H1 (cell line): Measurements from ENCODE around the gene OR52B6. TPM values are rescaled to one million over a fixed set of nuclear protein-coding genes. Genes with fewer than 3 reads are reported as not detected.

Experiments
- CTCF ChIA-PET: fragments of 300-600 bp; sonication (Branson Sonifier 250); formaldehyde crosslinking; loops from one replicate; lab custom pipeline; 2021; ENCODE audit not compliant: partially characterized antibody; lab: Charles Lee
- POLR2A ChIA-PET: fragments of 300-600 bp; sonication (Branson Sonifier 250); formaldehyde crosslinking; loops from one replicate; lab custom pipeline; 2021; ENCODE audit warnings: inconsistent platforms; ENCODE audit not compliant: partially characterized antibody; lab: Charles Lee
- DNase-seq, 2 experiments: peaks; one replicate each; pipeline versions ENCODE4 v3.0.0 to v3.0.0-alpha.2; 2010 to 2022; ENCODE audit warnings: low spot score in 2 of 2, low read depth in 1 of 2, mixed read lengths in 1 of 2
- FAIRE-seq: peaks from 2 replicates; lab custom pipeline; 2011; peaks lifted over from hg19 to GRCh38; lab: Jason Lieb, UNC
- H2AFZ ChIP-seq: 2 replicates; pipeline ENCODE4 v1.8.1; 2012; ENCODE audit warnings: low read length, inconsistent platforms
- H2AK5ac ChIP-seq: 2 replicates; pipeline ENCODE4 v1.6.1; 2013; ENCODE audit warnings: low read depth, low read length
- H2BK120ac ChIP-seq: replicated peaks from 2 replicates; pipeline ENCODE3; 2013; ENCODE audit warnings: low read depth, low read length, inconsistent platforms
- H2BK12ac ChIP-seq: 2 replicates; pipeline ENCODE4 v1.6.1; 2013; ENCODE audit warnings: low read depth, low read length
- H2BK15ac ChIP-seq: 2 replicates; pipeline ENCODE4 v1.6.1; 2013; ENCODE audit warnings: low read length
- H2BK20ac ChIP-seq: 2 replicates; pipeline ENCODE4 v1.6.1; 2013; ENCODE audit warnings: low read length
- H2BK5ac ChIP-seq: 2 replicates; pipeline ENCODE4 v1.6.1; 2013; ENCODE audit warnings: low read depth, low read length
- H3K14ac ChIP-seq: 2 replicates; pipeline ENCODE4 v1.6.1; 2013; ENCODE audit warnings: inconsistent platforms; ENCODE audit not compliant: insufficient read length
- H3K18ac ChIP-seq: 2 replicates; pipeline ENCODE4 v1.6.1; 2013; ENCODE audit warnings: low read length; ENCODE audit errors: extremely low read depth
- H3K23ac ChIP-seq: 2 replicates; pipeline ENCODE4 v1.6.1; 2013; ENCODE audit warnings: inconsistent platforms; ENCODE audit not compliant: insufficient read length
- H3K23me2 ChIP-seq: 2 replicates; pipeline ENCODE4 v1.6.1; 2013; ENCODE audit warnings: low read depth, low read length
- H3K27ac ChIP-seq: 2 replicates; pipeline ENCODE4 v1.6.1; 2011; ENCODE audit warnings: low read depth, low read length, inconsistent platforms
- H3K27me3 ChIP-seq, 4 experiments: replicated peaks in 1 of 4; 1 replicate in 1 of 4; 2 replicates in 3 of 4; pipeline versions ENCODE4 v1.6.1 to v1.8.1; 2011 to 2013; ENCODE audit warnings: low read length in 3 of 4, mild to moderate bottlenecking in 3 of 4, inconsistent platforms in 2 of 4, mixed read lengths in 2 of 4, moderate library complexity in 1 of 4; ENCODE audit not compliant: control insufficient read depth in 3 of 4, insufficient read depth in 3 of 4; ENCODE audit errors: extremely low read depth in 1 of 4
- H3K36me3 ChIP-seq, 4 experiments: 2 replicates each; pipeline versions ENCODE4 v1.6.1 to v1.8.1; 2011 to 2013; ENCODE audit warnings: mild to moderate bottlenecking in 4 of 4, low read length in 3 of 4, moderate library complexity in 2 of 4, control low read depth in 1 of 4, inconsistent platforms in 1 of 4; ENCODE audit not compliant: insufficient read depth in 4 of 4, control insufficient read depth in 2 of 4
- H3K4ac ChIP-seq: replicated peaks from 2 replicates; pipeline ENCODE3; 2013; ENCODE audit warnings: low read length, low read depth, mixed read lengths, inconsistent platforms; ENCODE audit not compliant: insufficient read length
- H3K4me1 ChIP-seq, 4 experiments: replicated peaks in 1 of 4; 1 replicate in 1 of 4; 2 replicates in 3 of 4; pipeline versions ENCODE4 v1.6.1 to v1.8.1; 2011 to 2013; ENCODE audit warnings: low read length in 3 of 4, inconsistent platforms in 2 of 4, mixed read lengths in 1 of 4; ENCODE audit not compliant: insufficient read depth in 4 of 4, control insufficient read depth in 3 of 4
- H3K4me2 ChIP-seq, 2 experiments: 2 replicates each; pipeline versions ENCODE4 v1.6.1 to v1.8.1; 2011 to 2013; ENCODE audit warnings: low read depth in 2 of 2, low read length in 2 of 2, control low read depth in 1 of 2, inconsistent platforms in 1 of 2, mild to moderate bottlenecking in 1 of 2; ENCODE audit not compliant: insufficient read depth in 1 of 2
- H3K4me3 ChIP-seq, 4 experiments: fragments of 200-600, 300-600 bp in 1 of 4; sonication (generic), shearing (Covaris generic), sonication (Bioruptor Twin) in 1 of 4; 2 replicates each; pipeline versions ENCODE4 v1.5.1 to v1.8.1; 2011 to 2016; ENCODE audit warnings: low read length in 4 of 4, low read depth in 3 of 4, control low read depth in 2 of 4, inconsistent platforms in 2 of 4, mild to moderate bottlenecking in 2 of 4, mixed read lengths in 1 of 4, moderate library complexity in 1 of 4; ENCODE audit not compliant: insufficient read depth in 2 of 4; ENCODE audit errors: extremely low read depth in 1 of 4
- H3K56ac ChIP-seq: replicated peaks from 2 replicates; pipeline ENCODE3; 2013; ENCODE audit warnings: low read depth, mild to moderate bottlenecking, mixed read lengths, low read length, inconsistent platforms; ENCODE audit not compliant: insufficient read length
- H3K79me1 ChIP-seq: 2 replicates; pipeline ENCODE4 v1.6.1; 2013; ENCODE audit warnings: low read depth, low read length, control low read depth
- H3K79me2 ChIP-seq, 2 experiments: 2 replicates each; pipeline versions ENCODE4 v1.6.1 to v1.8.1; 2012 to 2013; ENCODE audit warnings: low read length in 2 of 2, mild to moderate bottlenecking in 2 of 2, inconsistent platforms in 1 of 2; ENCODE audit not compliant: insufficient read depth in 2 of 2, control insufficient read depth in 1 of 2
- H3K9ac ChIP-seq, 4 experiments: replicated peaks in 1 of 4; 1 replicate in 1 of 4; 2 replicates in 3 of 4; pipeline versions ENCODE4 v1.6.1 to v1.8.1; 2011 to 2013; ENCODE audit warnings: low read depth in 3 of 4, low read length in 3 of 4, control low read depth in 2 of 4, mild to moderate bottlenecking in 2 of 4, moderate library complexity in 2 of 4, inconsistent platforms in 1 of 4; ENCODE audit errors: extremely low read depth in 1 of 4
- H3K9me3 ChIP-seq, 2 experiments: 2 replicates each; pipeline versions ENCODE4 v1.6.1 to v1.8.1; 2012 to 2013; ENCODE audit warnings: mild to moderate bottlenecking in 2 of 2, moderate library complexity in 2 of 2, control low read depth in 1 of 2, inconsistent platforms in 1 of 2, low read depth in 1 of 2, low read length in 1 of 2, mixed read lengths in 1 of 2; ENCODE audit not compliant: insufficient read depth in 2 of 2
- H4K20me1 ChIP-seq, 2 experiments: replicated peaks in 1 of 2; 2 replicates each; pipeline versions ENCODE3 to v1.8.1; 2011 to 2013; ENCODE audit warnings: inconsistent platforms in 2 of 2, low read length in 2 of 2, mild to moderate bottlenecking in 1 of 2; ENCODE audit not compliant: insufficient read depth in 2 of 2, control insufficient read depth in 1 of 2
- H4K5ac ChIP-seq: 2 replicates; pipeline ENCODE4 v1.6.1; 2013; ENCODE audit warnings: low read length, low read depth, mixed read lengths, inconsistent platforms; ENCODE audit not compliant: insufficient read length
- H4K8ac ChIP-seq: 2 replicates; pipeline ENCODE4 v1.8.0; 2013; ENCODE audit warnings: mild to moderate bottlenecking, moderate library complexity, low read length, inconsistent platforms; ENCODE audit not compliant: insufficient read depth; ENCODE audit errors: extremely low read depth
- H4K91ac ChIP-seq: replicated peaks from 2 replicates; pipeline ENCODE3; 2013; ENCODE audit warnings: low read length, mixed read lengths, inconsistent platforms; ENCODE audit not compliant: insufficient read length
- ASH2L ChIP-seq: fragments of 200-600, 300-600 bp; sonication (generic); IDR thresholded peaks from one replicate; pipeline ENCODE4 v1.7.1; 2017; ENCODE audit warnings: low read length
- CBX8 ChIP-seq: fragments of 300-800, 300-1000 bp; sonication (generic); IDR thresholded peaks from 2 replicates; pipeline ENCODE4 v1.7.1; 2016; ENCODE audit warnings: low read depth, low read length, borderline replicate concordance
- CHD1 ChIP-seq: IDR thresholded peaks from 2 replicates; pipeline ENCODE4 v1.6.1; 2012; ENCODE audit warnings: low read depth, low read length, improper control_type of control experiment
- FOSL1 ChIP-seq: IDR thresholded peaks from 2 replicates; pipeline ENCODE4 v1.6.1; 2011; ENCODE audit warnings: mild to moderate bottlenecking, low read depth, low read length, moderate library complexity; ENCODE audit not compliant: insufficient read depth
- JUND ChIP-seq: IDR thresholded peaks from 2 replicates; pipeline ENCODE4 v1.6.1; 2011; ENCODE audit warnings: mild to moderate bottlenecking, improper control_type of control experiment, low read length
- MAX ChIP-seq: IDR thresholded peaks from 2 replicates; pipeline ENCODE4 v1.6.1; 2012; ENCODE audit warnings: inconsistent platforms
- NANOG ChIP-seq: IDR thresholded peaks from 2 replicates; pipeline ENCODE4 v1.6.1; 2011; ENCODE audit warnings: low read length, low read depth, mild to moderate bottlenecking, inconsistent platforms; ENCODE audit not compliant: insufficient read depth, poor library complexity, severe bottlenecking
- PHF8 ChIP-seq: fragments of 200-600 bp; sonication (generic); conservative IDR thresholded peaks from 2 replicates; pipeline ENCODE4 v1.7.1; 2012; ENCODE audit warnings: low read depth, mild to moderate bottlenecking, inconsistent platforms, low read length, moderate library complexity
- SIN3A ChIP-seq, 2 experiments: IDR thresholded peaks in 1 of 2; conservative IDR thresholded peaks in 1 of 2; 2 replicates each; pipeline ENCODE4 v1.6.1; 2011 to 2012; ENCODE audit warnings: low read length in 2 of 2, improper control_type of control experiment in 1 of 2, low read depth in 1 of 2, mild to moderate bottlenecking in 1 of 2
- SRF ChIP-seq: IDR thresholded peaks from 2 replicates; pipeline ENCODE4 v1.6.1; 2011; ENCODE audit warnings: mild to moderate bottlenecking, low read depth, low read length, moderate library complexity
- ZNF274 ChIP-seq: IDR thresholded peaks from 2 replicates; pipeline ENCODE4 v1.7.0; 2012; ENCODE audit warnings: low read length, borderline replicate concordance; ENCODE audit errors: extremely low read depth
- WGBS, 2 experiments: shearing (Covaris generic) in 1 of 2; methylation state at CpG; one replicate each; pipeline versions ENCODE4 v1.1.6 to v1.1.7; 2013 to 2015; ENCODE audit warnings: low lambda C conversion rate in 2 of 2, mixed read lengths in 2 of 2, inconsistent platforms in 1 of 2, low coverage in 1 of 2, missing lambda C conversion rate in 1 of 2; ENCODE audit not compliant: insufficient replicate concordance in 2 of 2, insufficient coverage in 1 of 2, insufficient read length in 1 of 2; ENCODE audit errors: extremely low coverage in 1 of 2, missing lambda C conversion rate in 1 of 2; 5-methylcytosine and 5-hydroxymethylcytosine counted together
- polyA plus RNA-seq, 7 experiments: library from polyadenylated mRNA; depleted of rRNA in 3 of 7; stranded (reverse) in 5 of 7; unstranded in 2 of 7; fragments of >200 nt in 5 of 7; fragments of 200-250 nt in 2 of 7; gene quantifications; 1 replicate in 5 of 7; 2 replicates in 1 of 7; 4 replicates in 1 of 7; pipeline versions ENCODE4 v1.2.1 to v1.2.3, GENCODE V29; 2011 to 2013; ENCODE audit warnings: missing spikeins in 2 of 7, mixed read lengths in 2 of 7
- total RNA-seq: library from RNA; stranded (reverse); fragmentation: NEBNext Ultra II Directional; extraction: Animal tissue kit (Norgen Biotek cat#: 25700); gene quantifications from 2 replicates; pipeline ENCODE4 v1.2.1, GENCODE V29; 2021

Gene OR52B6
- total and polyA plus RNA-seq, 2 of the 8 experiments (the other 6 are each of a cell fraction or from before 2014, with no cell fraction given): not detected

GRCh38 chr11:5564259-5565019 is 16.2 kb upstream of the OR52B6 start:
- H4K91ac ChIP-seq: no peak overlapping the region
- no peak overlapping the region for H2AFZ ChIP-seq
- no peaks in the 10 kb centered on the region for H3K23me2 ChIP-seq
- H3K56ac ChIP-seq: no peak overlapping the region
- H2AK5ac ChIP-seq: no peak overlapping the region
- H3K9ac ChIP-seq: no peak overlapping the region
- ChIA-PET POLR2A (no interaction called here), CTCF (no interaction called here)
- H4K5ac ChIP-seq: no peak overlapping the region
- H4K20me1 ChIP-seq: no peaks in the 10 kb centered on the region
- no peaks in the 10 kb centered on the region for H3K36me3 ChIP-seq
- no peak for DNase-seq
- H3K27me3 ChIP-seq: no peaks in the 10 kb centered on the region
- FAIRE-seq: no peak
- H2BK120ac ChIP-seq: no peak overlapping the region
- H4K8ac ChIP-seq: no peak overlapping the region
- no peaks in the 10 kb centered on the region for H3K79me1 ChIP-seq
- no peak overlapping the region for H3K4me3 ChIP-seq
- H3K23ac ChIP-seq: no peak overlapping the region
- no peak overlapping the region for H2BK5ac ChIP-seq
- WGBS, 2 experiments: 81% methylated on average over 1 of the region's 1 CpG; no CpG with 5 or more reads in 1 of the 2 experiments
- H3K79me2 ChIP-seq: no peaks in the 10 kb centered on the region
- no peak overlapping the region for H2BK12ac ChIP-seq
- H2BK15ac ChIP-seq: no peak overlapping the region
- H3K27ac ChIP-seq: no peak overlapping the region
- H3K18ac ChIP-seq: no peak overlapping the region
- H3K4me1 ChIP-seq: no peaks in the 10 kb centered on the region
- no peak overlapping the region for H3K4ac ChIP-seq
- no peak overlapping the region for H3K4me2 ChIP-seq
- H3K14ac ChIP-seq: no peak overlapping the region
- H3K9me3 ChIP-seq: no peaks in the 10 kb centered on the region
- no peak overlapping the region for H2BK20ac ChIP-seq
- TF ChIP-seq MAX (no peak), SIN3A (conservative IDR thresholded peaks at IDR 0.05 in 1 of 2, IDR thresholded peaks at IDR 0.05 in 1 of 2; ENCODE audit: low read depth in 1 of 2, low read length in 2 of 2) (no peak), ASH2L (no peak), JUND (no peak), PHF8 (no peak), FOSL1 (no peak), CHD1 (no peak), NANOG (no peak), CBX8 (no peak), SRF (no peak), ZNF274 (no peak)
